ENCODE measurements around the gene BRD8.

BRD8 gene

DNA sequence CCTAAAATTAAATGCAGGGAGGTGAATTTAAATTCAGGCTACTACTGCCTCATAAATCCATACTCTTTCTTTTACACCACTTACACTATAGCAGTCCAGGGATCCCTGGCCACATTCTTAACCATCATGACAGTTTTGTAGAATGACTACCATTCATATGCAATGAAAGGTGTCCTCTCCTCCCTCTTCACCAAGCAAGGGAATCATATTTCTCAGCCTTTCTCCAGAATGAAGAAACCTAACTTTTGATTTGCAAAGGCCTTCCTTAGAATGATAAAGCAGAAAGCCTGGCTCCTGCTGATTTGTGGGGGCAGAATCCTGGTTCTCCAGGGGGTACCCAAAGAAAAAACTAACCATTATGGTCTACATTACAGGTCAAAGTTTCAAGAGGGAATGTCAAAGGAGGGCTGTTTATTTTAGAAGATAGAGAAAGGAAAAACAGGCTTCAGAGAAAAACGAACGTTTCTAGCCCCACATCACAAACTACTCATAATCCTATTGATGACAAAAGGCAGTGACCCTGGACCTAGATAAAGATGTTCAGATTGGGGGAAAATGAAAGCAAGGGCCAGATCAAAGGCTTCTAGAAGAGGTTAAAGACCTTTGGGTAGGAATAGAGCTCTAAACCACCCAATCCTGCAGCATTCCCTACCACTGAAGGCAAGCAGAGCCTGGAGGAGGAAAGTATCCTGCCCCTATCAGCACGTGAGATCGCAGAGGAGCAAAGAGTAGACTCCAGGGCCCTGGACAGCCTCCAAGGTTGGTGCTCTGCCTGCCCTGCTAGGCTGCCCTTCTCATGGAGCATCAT lies 83.1 kb downstream of the BRD8 start:
- DNase-seq: no peak

DNA sequence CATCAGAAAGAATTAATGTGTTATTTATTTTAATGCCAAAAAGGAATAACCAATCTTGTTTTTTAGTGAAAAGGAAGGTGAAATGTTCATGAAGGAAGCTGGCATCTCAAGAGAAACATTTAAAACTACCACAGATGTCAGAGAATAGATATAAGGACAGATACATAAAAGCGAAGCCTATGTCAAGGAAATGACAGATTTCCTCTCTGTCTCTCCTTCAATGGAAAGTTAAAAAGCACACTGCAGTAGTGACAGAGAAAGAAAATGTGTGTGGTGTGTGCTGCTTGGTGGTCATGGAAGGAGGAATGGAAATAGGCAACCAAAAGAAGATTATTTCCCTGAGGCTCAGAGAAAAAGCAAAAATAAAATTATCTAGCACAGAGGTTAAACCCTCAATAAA lies 85.4 kb downstream of the BRD8 start:
- no peak for DNase-seq

DNA sequence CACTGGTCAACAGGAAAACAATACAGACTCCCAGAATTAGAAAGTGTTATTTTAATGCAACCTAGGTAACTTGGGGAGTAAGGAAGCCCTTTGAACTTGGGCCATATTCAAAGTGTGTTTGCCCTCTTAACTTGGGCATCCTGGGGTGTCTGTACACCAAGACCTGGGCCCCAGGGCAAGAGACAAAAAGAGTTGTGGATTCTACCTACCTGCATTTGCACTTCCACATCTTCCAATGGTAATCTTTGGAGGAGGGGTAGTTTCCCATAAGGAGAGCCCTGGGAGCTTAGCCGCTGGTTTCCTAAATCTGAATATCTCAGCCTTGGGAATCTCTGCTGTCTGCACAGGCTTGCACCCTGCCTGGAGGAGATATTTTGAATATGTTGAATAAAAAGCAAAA lies 86.1 kb downstream of the BRD8 start:
- DNase-seq: no peak

DNA sequence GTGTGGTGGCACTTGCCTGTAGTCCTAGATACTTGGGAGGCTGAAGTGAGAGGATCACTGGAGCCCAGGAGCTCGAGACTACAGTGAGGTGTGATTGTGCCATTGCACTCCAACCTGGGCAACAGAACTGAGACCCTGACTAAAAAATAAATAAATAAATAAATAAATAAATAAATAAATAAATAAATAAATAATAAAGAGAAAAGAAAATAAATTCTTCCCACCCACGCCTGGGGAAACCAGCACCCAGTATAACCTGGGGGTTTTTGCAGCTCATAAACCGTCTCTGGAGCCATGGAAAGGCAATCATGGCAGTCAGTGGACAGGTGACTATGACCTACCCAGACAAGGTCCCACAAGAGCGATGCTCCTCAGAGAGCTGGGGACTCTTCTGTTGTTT lies 86.7 kb downstream of the BRD8 start:
- no peak for DNase-seq

Data from NK-92 treated with Interleukin-12 subunit alpha and Interleukin-12 subunit beta, amount 100 ng/mL, for 24 hours (cell line).